ENCODE results near the gene TNNC2.
"Not testable (repeated sequence)": the region's sequence is repeated elsewhere in the genome, so short reads cannot be mapped to it uniquely, and the experiment has no call there.

Gene TNNC2

GRCh38 chr20:45827030-45827652 is at the start of gene TNNC2:
TSS of gene TNNC2 (minus strand) at chr20:45827312. CDS start at chr20:45827248, 64 bp downstream.
- no peak for DNase-seq (ENCODE audit: low read depth in 2 of 2)

GRCh38 chr20:45874576-45874975 is 47.5 kb upstream of the TNNC2 start:
- no peak for DNase-seq (ENCODE audit: low read depth in 2 of 2)

GRCh38 chr20:45874104-45874481 is 47.0 kb upstream of the TNNC2 start:
- DNase-seq (ENCODE audit: low read depth in 2 of 2), result not testable (repeated sequence)

GRCh38 chr20:45873409-45874103 is 46.4 kb upstream of the TNNC2 start:
- DNase-seq (ENCODE audit: low read depth in 2 of 2), result no peak

GRCh38 chr20:45872626-45873025 is 45.5 kb upstream of the TNNC2 start:
- no peak for DNase-seq (ENCODE audit: low read depth in 2 of 2)

- DNase-seq (ENCODE audit: low read depth in 2 of 2), result no peak
Measured at GRCh38 chr20:45867819-45868176, 40.7 kb upstream of the TNNC2 start.

GRCh38 chr20:45867136-45867818 is 40.2 kb upstream of the TNNC2 start:
- no peak for DNase-seq (ENCODE audit: low read depth in 2 of 2)

GRCh38 chr20:45866454-45866853 is 39.3 kb upstream of the TNNC2 start:
- DNase-seq (ENCODE audit: low read depth in 2 of 2), result no peak

- DNase-seq (ENCODE audit: low read depth in 2 of 2), result no peak
Measured at GRCh38 chr20:45863543-45864470, 36.7 kb upstream of the TNNC2 start.

GRCh38 chr20:45861221-45862075 is 34.3 kb upstream of the TNNC2 start:
- no peak for DNase-seq (ENCODE audit: low read depth in 2 of 2)

- DNase-seq (ENCODE audit: low read depth in 2 of 2), result no peak
Measured at GRCh38 chr20:45860560-45861220, 33.6 kb upstream of the TNNC2 start.

- DNase-seq (ENCODE audit: low read depth in 2 of 2), result no peak
Measured at GRCh38 chr20:45859916-45860315, 32.8 kb upstream of the TNNC2 start.

GRCh38 chr20:45857882-45858216 is 30.7 kb upstream of the TNNC2 start:
- peak in 1 of 2 donors; percentile 38 for DNase-seq (ENCODE audit: low read depth in 2 of 2)

- DNase-seq (ENCODE audit: low read depth in 2 of 2), result peak; percentile 89 to 90
Measured at GRCh38 chr20:45857114-45857881, 30.2 kb upstream of the TNNC2 start, which contains the start of the genes ACOT8 and ZSWIM3. TSS of gene ACOT8 (minus strand) at chr20:45857392. CDS start at chr20:45857315, 77 bp downstream. TSS of gene ZSWIM3 (plus strand) at chr20:45857614. CDS start at chr20:45857826, 212 bp downstream.

- DNase-seq (ENCODE audit: low read depth in 2 of 2), result no peak
Measured at GRCh38 chr20:45853484-45853883, 26.4 kb upstream of the TNNC2 start.

GRCh38 chr20:45852326-45852725 is 25.2 kb upstream of the TNNC2 start:
- DNase-seq (ENCODE audit: low read depth in 2 of 2), result no peak

GRCh38 chr20:45851501-45851900 is 24.4 kb upstream of the TNNC2 start:
- no peak for DNase-seq (ENCODE audit: low read depth in 2 of 2)

GRCh38 chr20:45850926-45851325 is 23.8 kb upstream of the TNNC2 start:
- no peak for DNase-seq (ENCODE audit: low read depth in 2 of 2)

- no peak for DNase-seq (ENCODE audit: low read depth in 2 of 2)
Measured at GRCh38 chr20:45850238-45850637, 23.1 kb upstream of the TNNC2 start.

Measured in stimulated activated CD8-positive, alpha-beta memory T cell treated with anti-CD3 and anti-CD28 coated beads, Interleukin-15, amount 100 ng/mL, for 48 hours (primary cell).